Activated T-cell treated with anti-CD3 and anti-CD28 coated beads, Interleukin-2, amount 50 U/mL, for 48 hours (primary cell): ENCODE data around the gene SPATS2L.
"Not testable (repeated sequence)": the region's sequence is repeated elsewhere in the genome, so short reads cannot be mapped to it uniquely, and the experiment has no call there.

ENCODE experiments used
- DNase-seq, 2 experiments: peaks; one replicate each; pipeline ENCODE4 v3.0.0-alpha.2; 2020

SPATS2L gene

GRCh38 chr2:200320991-200321390 is 14.5 kb downstream of the SPATS2L start:
- DNase-seq, result no peak

- DNase-seq, result no peak
Observed at GRCh38 chr2:200321780-200322534, 15.5 kb downstream of the SPATS2L start.

DNA sequence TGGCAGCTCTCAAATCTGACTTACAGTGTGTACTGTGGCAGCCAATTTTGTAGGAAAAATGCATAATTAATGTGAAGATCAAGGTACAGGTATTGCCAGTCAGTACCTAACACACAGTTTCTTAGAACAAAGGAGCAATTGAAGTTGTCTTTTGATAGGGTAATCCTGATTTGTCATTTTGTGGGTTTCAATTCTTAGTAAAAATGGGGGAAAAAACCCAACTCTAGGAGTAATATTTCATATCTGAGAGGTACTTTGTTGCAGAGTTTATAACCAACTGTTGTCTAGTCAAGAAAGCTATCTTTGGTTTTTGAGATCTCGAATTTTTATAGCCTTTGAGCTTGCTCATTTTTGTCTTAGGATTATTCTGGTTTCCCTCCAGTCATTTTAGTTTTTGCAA is 16.1 kb downstream of the SPATS2L start:
- DNase-seq, result no peak

- DNase-seq, result no peak
Observed at GRCh38 chr2:200324362-200324761, 17.9 kb downstream of the SPATS2L start.

GRCh38 chr2:200329384-200329783 is 22.9 kb downstream of the SPATS2L start:
- no peak for DNase-seq

GRCh38 chr2:200329798-200330197 is 23.3 kb downstream of the SPATS2L start:
- DNase-seq, result no peak

DNA sequence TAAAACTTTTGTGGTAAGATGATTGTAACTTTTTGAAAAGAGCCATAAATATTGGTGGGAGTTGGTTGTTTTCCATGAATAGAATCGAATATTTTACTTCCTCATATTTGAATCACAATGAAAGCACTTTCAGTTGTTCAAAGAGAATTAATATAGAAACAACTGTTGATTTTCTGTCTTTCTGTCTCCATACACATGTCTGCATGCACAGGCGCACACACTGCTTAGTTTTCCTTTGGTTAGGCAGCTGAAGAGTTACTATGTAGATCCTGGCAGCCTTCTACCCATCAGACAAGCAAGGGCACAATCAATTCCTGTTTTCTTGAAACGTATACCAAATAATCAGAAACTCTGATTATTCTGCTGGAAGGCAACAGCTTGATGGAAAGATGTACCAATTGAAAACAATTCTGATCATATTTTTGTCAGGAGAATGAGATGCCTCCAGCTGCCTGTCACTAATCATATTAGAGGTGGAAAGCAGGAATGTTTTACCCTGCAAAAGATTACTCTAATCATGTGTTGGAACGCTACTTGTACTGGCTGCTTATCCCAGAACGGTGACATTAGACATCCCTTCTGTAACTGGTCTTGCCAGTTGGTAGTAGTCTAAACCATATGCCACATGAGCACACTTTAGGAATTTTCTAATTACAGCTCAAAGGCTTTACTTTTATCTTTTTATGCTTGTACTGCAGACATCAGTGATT is 24.0 kb downstream of the SPATS2L start:
- DNase-seq, result no peak

GRCh38 chr2:200331061-200331400 is 24.5 kb downstream of the SPATS2L start:
- no peak for DNase-seq

- DNase-seq, result no peak
Observed at GRCh38 chr2:200335657-200336056, 29.2 kb downstream of the SPATS2L start.

DNA sequence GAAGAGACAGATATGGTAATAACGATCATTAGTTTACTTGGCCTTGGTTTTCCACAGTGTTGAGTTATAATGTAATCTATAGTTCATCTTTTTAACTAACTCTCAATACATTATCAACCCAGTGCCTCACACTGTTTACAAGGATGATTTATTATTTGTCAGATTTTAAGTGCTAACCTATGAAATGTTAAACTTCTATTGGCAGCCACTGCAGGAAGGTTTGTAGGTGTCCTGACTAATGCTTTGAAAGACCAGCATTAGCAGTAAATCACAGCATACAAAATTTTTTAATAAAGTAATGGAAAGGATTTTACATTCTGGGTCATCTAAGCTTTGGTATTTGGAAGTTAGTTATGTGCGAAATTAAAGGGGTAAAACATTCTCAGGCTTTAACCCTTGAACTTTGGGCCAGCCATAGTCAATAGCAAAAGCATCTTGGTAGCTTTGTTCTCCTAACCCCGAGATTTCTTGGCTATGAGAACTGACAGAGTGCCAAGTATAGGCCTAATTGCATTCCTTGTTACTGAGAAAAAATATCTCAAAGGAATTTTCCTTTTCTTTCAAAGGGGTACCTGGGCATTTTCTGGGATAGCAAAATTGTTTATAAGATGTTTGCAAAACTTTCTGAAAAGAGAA is 30.6 kb downstream of the SPATS2L start:
- DNase-seq, result no peak

DNA sequence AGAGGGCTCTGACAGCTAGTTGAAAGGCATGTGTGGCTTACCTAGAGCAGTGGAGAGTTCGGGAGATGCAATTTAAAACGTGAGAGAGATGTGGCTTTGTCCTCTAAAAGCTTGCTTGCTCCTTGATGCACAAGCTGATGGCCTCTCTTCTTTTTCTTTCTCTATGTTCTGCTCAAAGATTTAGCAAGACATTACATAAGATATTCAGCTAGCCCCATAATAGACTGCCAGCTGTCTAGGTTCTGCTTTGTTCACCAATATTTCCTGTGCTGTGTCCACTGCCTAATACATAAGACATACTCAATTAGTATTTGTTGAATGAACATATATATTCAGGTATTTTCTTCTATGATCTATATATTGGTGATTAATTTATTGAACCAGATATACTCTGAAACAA is 31.1 kb downstream of the SPATS2L start:
- DNase-seq, result no peak

DNA sequence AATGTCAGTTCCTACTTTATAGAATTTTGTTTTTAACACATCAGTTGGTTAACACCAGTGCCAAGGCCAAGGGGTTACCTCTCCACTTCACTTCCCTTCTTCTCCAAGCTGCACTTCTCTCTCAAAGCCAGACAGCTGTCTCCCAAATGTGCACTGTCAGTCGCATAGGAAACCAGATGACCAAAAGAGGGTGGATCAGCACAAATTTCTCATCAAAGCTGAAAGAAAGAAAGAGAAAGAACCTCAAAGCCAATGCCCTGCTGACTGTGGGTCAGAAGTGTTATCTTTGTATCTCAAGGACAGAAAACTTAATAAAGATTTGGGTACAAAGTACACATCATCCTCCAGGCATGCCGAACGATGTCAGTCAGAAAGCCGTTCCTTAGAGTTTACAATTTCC is 32.2 kb downstream of the SPATS2L start:
- DNase-seq, result no peak

GRCh38 chr2:200340508-200341224 is 34.2 kb downstream of the SPATS2L start:
- no peak for DNase-seq

- no peak for DNase-seq
Observed at GRCh38 chr2:200341376-200341775, 34.9 kb downstream of the SPATS2L start.

DNA sequence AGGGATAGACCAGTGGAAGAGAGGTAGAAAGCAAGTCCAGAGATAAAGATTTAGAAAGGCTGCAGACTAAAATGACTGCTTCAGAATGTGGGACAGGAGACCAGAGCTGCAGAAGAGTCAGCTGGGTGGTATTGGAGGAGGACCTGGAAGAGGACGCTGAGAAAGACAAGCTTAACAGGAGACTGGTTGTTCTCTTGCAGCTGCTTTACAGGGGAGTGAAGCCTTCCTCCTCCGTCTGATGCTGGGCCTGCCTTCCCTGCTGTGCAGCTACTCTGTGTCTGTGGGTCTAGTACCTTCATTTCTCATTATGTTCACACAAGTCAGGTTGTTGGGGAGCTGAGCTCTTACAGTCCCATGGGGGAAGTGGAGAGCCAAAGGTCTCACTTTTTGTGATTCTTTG is 35.7 kb downstream of the SPATS2L start:
- no peak for DNase-seq

DNA sequence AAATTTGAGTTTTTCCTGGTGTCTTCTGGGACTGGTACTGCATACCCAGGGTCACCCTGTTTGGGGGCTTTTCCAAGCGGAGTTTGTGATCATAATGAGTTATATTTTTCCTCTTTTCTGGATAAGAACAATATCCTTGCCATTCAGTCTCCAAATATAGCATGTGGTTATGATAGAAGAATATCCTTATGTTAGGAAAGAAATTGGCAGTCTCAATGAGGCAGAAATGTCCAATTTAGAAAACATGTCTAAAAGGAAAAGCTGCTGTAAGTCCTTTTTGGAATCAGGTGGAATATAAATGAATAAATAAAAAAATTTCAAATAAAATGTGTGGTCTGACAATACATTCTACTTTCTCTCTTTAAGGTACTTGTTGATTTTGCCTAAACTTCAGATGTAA is 36.2 kb downstream of the SPATS2L start:
- DNase-seq, result no peak

DNA sequence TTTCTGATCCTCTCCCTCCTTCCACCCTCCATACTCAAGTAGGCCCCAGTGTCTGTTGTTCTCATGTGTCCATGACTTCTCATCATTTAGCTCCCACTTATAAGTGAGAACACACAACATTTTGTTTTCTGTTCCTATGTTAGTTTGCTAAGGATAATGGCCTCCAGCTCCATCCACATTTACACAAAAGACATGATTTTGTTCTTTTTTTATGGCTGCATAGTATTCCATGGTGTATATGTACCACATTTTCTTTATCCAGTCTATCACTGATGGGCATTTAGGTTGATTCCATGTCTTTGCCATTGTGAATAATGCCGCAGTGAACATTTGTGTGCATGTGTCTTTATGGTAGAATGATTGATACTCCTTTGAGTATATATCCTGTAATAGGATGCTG is 37.7 kb downstream of the SPATS2L start:
- not testable (repeated sequence) for DNase-seq

- no peak for DNase-seq
Observed at GRCh38 chr2:200345975-200346374, 39.5 kb downstream of the SPATS2L start.

GRCh38 chr2:200347301-200347700 is 40.8 kb downstream of the SPATS2L start:
- no peak for DNase-seq

DNA sequence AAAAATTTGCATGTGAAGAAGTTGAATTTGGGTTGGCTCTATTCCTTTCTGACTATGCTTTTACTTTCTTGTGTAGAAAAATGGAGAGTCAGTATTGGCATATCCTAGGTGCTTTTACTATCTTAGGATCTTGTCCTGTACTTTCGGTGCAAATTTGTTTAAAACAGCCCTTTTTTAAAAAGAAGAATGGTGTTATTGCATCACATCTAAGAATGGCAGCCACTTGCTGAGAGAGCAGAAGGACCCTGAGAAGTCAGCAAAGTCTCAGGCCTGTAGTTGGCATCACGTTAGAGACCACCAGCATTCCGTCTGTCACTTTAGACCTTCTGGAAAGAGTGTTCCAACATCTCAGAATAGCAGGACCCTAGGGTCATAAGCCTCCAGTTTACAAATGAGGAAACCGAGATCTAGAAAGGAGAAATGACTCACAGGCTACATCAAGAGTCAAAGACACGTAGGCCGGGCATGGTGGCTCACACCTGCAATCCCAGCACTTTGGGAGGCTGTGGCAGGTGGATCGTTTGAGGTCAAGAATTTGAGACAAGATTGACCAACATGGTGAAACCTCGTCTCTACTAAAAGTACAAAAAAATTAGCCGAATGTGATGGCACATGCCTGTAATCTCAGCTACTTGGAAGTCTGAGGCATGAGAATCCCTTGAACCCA is 42.5 kb downstream of the SPATS2L start:
- DNase-seq, result no peak

DNA sequence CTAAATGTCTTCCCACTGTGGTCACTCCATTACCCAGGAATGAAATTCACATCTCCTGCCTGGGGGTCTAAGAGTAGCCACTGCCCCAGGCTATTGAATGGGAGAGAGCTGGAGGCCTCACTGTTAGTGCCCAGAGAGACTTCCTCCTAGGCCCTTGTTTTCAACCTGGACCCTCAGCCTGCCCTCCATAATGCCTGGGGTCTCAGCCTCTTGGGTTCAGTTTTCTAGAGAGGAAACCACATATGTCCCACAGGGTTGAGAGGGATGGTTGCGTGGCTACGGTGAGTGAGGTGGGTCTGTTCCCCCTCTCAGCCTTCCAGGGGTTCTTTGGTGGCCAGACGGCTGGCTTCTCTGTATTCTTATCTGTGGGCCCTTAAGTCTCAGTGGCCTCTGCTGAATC is 43.4 kb downstream of the SPATS2L start:
- DNase-seq, result no peak

GRCh38 chr2:200350850-200351285 is 44.4 kb downstream of the SPATS2L start:
- no peak for DNase-seq

DNA sequence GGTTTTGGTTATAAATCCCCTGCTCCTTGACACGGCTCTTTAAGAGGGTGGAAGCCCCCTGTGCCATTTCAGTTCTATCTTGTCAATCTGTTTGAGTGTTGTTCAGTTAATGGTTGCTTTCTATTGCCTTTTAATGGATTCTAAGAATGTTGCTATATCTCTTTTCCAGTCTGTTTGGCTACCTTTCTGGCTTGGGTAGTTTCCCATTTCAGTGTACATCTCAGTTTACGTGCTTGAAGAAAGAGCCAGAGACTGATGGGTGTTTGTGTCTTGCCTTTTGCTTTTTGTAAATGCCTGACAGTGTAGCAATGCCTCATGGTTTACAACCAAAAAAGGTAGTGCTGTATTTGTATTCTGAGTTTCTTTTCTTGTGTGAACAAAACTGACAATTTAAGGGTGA is 45.3 kb downstream of the SPATS2L start:
- DNase-seq, result no peak
